ENCODE data around the gene TARS3.
A peak's percentile ranks its signal among the peaks of the same experiment; 100 is the strongest.
"Not testable (repeated sequence)": the region's sequence is repeated elsewhere in the genome, so short reads cannot be mapped to it uniquely, and the experiment has no call there.

TARS3 gene

GRCh38 chr15:101657171-101657570 lies 67.1 kb downstream of the TARS3 start:
- no peak overlapping the region for H3K27ac ChIP-seq (ENCODE audit: low read length)
- H3K4me3 ChIP-seq (ENCODE audit: low read length in 2 of 2), result no peak overlapping the region
- no peaks in the 10 kb centered on the region for H3K27me3 ChIP-seq (ENCODE audit: control insufficient read depth in 1 of 2, insufficient read depth in 2 of 2, low read length in 2 of 2)
- H3K4me1 ChIP-seq (ENCODE audit: control insufficient read depth, insufficient read depth, low read length), result peaks cover 4% of the 10 kb centered on the region
- no peak overlapping the region for H3K9ac ChIP-seq (ENCODE audit: low read length in 2 of 2)
- peaks cover 13 to 23% of the 10 kb centered on the region in 2 donors for H3K36me3 ChIP-seq (ENCODE audit: control insufficient read depth in 2 of 2, insufficient read depth in 2 of 2, low read length in 2 of 2)
- H3K9me3 ChIP-seq (ENCODE audit: control insufficient read depth in 2 of 2, low read length in 2 of 2), result no peaks in the 10 kb centered on the region

GRCh38 chr15:101654624-101655337 lies 69.5 kb downstream of the TARS3 start:
- peaks cover 16% of the 10 kb centered on the region for H3K4me1 ChIP-seq (ENCODE audit: control insufficient read depth, insufficient read depth, low read length)
- not testable (repeated sequence) for H3K9ac ChIP-seq (ENCODE audit: low read length in 2 of 2); H3K9me3 ChIP-seq (ENCODE audit: control insufficient read depth in 2 of 2, low read length in 2 of 2); H3K4me3 ChIP-seq (ENCODE audit: low read length in 2 of 2); H3K27me3 ChIP-seq (ENCODE audit: control insufficient read depth in 1 of 2, insufficient read depth in 2 of 2, low read length in 2 of 2); H3K27ac ChIP-seq (ENCODE audit: low read length)
- peaks cover 4 to 16% of the 10 kb centered on the region in 2 donors for H3K36me3 ChIP-seq (ENCODE audit: control insufficient read depth in 2 of 2, insufficient read depth in 2 of 2, low read length in 2 of 2)

GRCh38 chr15:101654171-101654570 lies 70.1 kb downstream of the TARS3 start:
- no peak overlapping the region for H3K4me3 ChIP-seq (ENCODE audit: low read length in 2 of 2)
- H3K4me1 ChIP-seq (ENCODE audit: control insufficient read depth, insufficient read depth, low read length), result peaks cover 16% of the 10 kb centered on the region
- H3K27me3 ChIP-seq (ENCODE audit: control insufficient read depth in 1 of 2, insufficient read depth in 2 of 2, low read length in 2 of 2), result no peaks in the 10 kb centered on the region
- no peaks in the 10 kb centered on the region for H3K9me3 ChIP-seq (ENCODE audit: control insufficient read depth in 2 of 2, low read length in 2 of 2)
- no peak overlapping the region for H3K9ac ChIP-seq (ENCODE audit: low read length in 2 of 2)
- no peak overlapping the region for H3K27ac ChIP-seq (ENCODE audit: low read length)
- H3K36me3 ChIP-seq (ENCODE audit: control insufficient read depth in 2 of 2, insufficient read depth in 2 of 2, low read length in 2 of 2), result peaks cover 0 to 14% of the 10 kb centered on the region in 2 donors

- Histone ChIP-seq H3K27me3 (ENCODE audit: control insufficient read depth in 1 of 2, insufficient read depth in 2 of 2, low read length in 2 of 2) (no peaks in the 10 kb centered on the region), H3K27ac (ENCODE audit: low read length) (peak overlapping the region; percentile 93), H3K36me3 (ENCODE audit: control insufficient read depth in 2 of 2, insufficient read depth in 2 of 2, low read length in 2 of 2) (peaks cover 4 to 12% of the 10 kb centered on the region in 2 donors), H3K4me1 (ENCODE audit: control insufficient read depth, insufficient read depth, low read length) (peaks cover 16% of the 10 kb centered on the region), H3K4me3 (ENCODE audit: low read length in 2 of 2) (peak overlapping the region; percentile 92 to 95), H3K9me3 (ENCODE audit: control insufficient read depth in 2 of 2, low read length in 2 of 2) (no peaks in the 10 kb centered on the region), H3K9ac (ENCODE audit: low read length in 2 of 2) (peak overlapping the region; percentile 93 to 98)
Observed at GRCh38 chr15:101652786-101653430, 71.4 kb downstream of the TARS3 start.

GRCh38 chr15:101652098-101652785 lies 72.0 kb downstream of the TARS3 start, which contains the start of gene TM2D3:
TSS of gene TM2D3 (minus strand) at chr15:101652381. CDS start at chr15:101652361, 20 bp downstream.
- H3K9me3 ChIP-seq (ENCODE audit: control insufficient read depth in 2 of 2, low read length in 2 of 2), result no peaks in the 10 kb centered on the region
- H3K36me3 ChIP-seq (ENCODE audit: control insufficient read depth in 2 of 2, insufficient read depth in 2 of 2, low read length in 2 of 2), result peaks cover 5 to 11% of the 10 kb centered on the region in 2 donors
- H3K4me3 ChIP-seq (ENCODE audit: low read length in 2 of 2), result peak within 1 kb of the TSS; percentile 95 to 97
- H3K27ac ChIP-seq (ENCODE audit: low read length), result peak within 1 kb of the TSS; percentile 93
- peak within 1 kb of the TSS; percentile 93 to 98 for H3K9ac ChIP-seq (ENCODE audit: low read length in 2 of 2)
- H3K27me3 ChIP-seq (ENCODE audit: control insufficient read depth in 1 of 2, insufficient read depth in 2 of 2, low read length in 2 of 2), result no peaks in the 10 kb centered on the region
- peaks cover 16% of the 10 kb centered on the region for H3K4me1 ChIP-seq (ENCODE audit: control insufficient read depth, insufficient read depth, low read length)

- H3K4me1 ChIP-seq (ENCODE audit: control insufficient read depth, insufficient read depth, low read length), result peaks cover 16% of the 10 kb centered on the region
- peak overlapping the region; percentile 93 for H3K27ac ChIP-seq (ENCODE audit: low read length)
- peak overlapping the region; percentile 95 to 97 for H3K4me3 ChIP-seq (ENCODE audit: low read length in 2 of 2)
- H3K36me3 ChIP-seq (ENCODE audit: control insufficient read depth in 2 of 2, insufficient read depth in 2 of 2, low read length in 2 of 2), result peaks cover 8 to 9% of the 10 kb centered on the region in 2 donors
- no peaks in the 10 kb centered on the region for H3K27me3 ChIP-seq (ENCODE audit: control insufficient read depth in 1 of 2, insufficient read depth in 2 of 2, low read length in 2 of 2)
- no peaks in the 10 kb centered on the region for H3K9me3 ChIP-seq (ENCODE audit: control insufficient read depth in 2 of 2, low read length in 2 of 2)
- H3K9ac ChIP-seq (ENCODE audit: low read length in 2 of 2), result peak overlapping the region; percentile 93 to 98
Observed at GRCh38 chr15:101651554-101652097, 72.6 kb downstream of the TARS3 start.

- Histone ChIP-seq H3K4me3 (ENCODE audit: low read length in 2 of 2) (no peak overlapping the region), H3K4me1 (ENCODE audit: control insufficient read depth, insufficient read depth, low read length) (peaks cover 16% of the 10 kb centered on the region), H3K27me3 (ENCODE audit: control insufficient read depth in 1 of 2, insufficient read depth in 2 of 2, low read length in 2 of 2) (no peaks in the 10 kb centered on the region), H3K9me3 (ENCODE audit: control insufficient read depth in 2 of 2, low read length in 2 of 2) (no peaks in the 10 kb centered on the region), H3K27ac (ENCODE audit: low read length) (no peak overlapping the region), H3K9ac (ENCODE audit: low read length in 2 of 2) (peak overlapping the region in 1 of 2 donors; percentile 98), H3K36me3 (ENCODE audit: control insufficient read depth in 2 of 2, insufficient read depth in 2 of 2, low read length in 2 of 2) (peaks cover 9 to 19% of the 10 kb centered on the region in 2 donors)
Observed at GRCh38 chr15:101650145-101650544, 74.1 kb downstream of the TARS3 start.

GRCh38 chr15:101648356-101648755 lies 75.9 kb downstream of the TARS3 start:
- H3K27ac ChIP-seq (ENCODE audit: low read length), result no peak overlapping the region
- H3K9ac ChIP-seq (ENCODE audit: low read length in 2 of 2), result no peak overlapping the region
- H3K36me3 ChIP-seq (ENCODE audit: control insufficient read depth in 2 of 2, insufficient read depth in 2 of 2, low read length in 2 of 2), result peaks cover 23 to 30% of the 10 kb centered on the region in 2 donors

GRCh38 chr15:101647251-101647650 lies 77.0 kb downstream of the TARS3 start:
- Histone ChIP-seq H3K27ac (ENCODE audit: low read length) (no peak overlapping the region), H3K4me1 (ENCODE audit: control insufficient read depth, insufficient read depth, low read length) (peaks cover 13% of the 10 kb centered on the region), H3K4me3 (ENCODE audit: low read length in 2 of 2) (no peak overlapping the region)

More at GRCh38 chr15:101648356-101648755, 75.9 kb downstream of the TARS3 start:
- Histone ChIP-seq H3K9me3 (ENCODE audit: control insufficient read depth in 2 of 2, low read length in 2 of 2) (no peaks in the 10 kb centered on the region), H3K27me3 (ENCODE audit: control insufficient read depth in 1 of 2, insufficient read depth in 2 of 2, low read length in 2 of 2) (no peaks in the 10 kb centered on the region), H3K4me1 (ENCODE audit: control insufficient read depth, insufficient read depth, low read length) (peaks cover 16% of the 10 kb centered on the region), H3K4me3 (ENCODE audit: low read length in 2 of 2) (no peak overlapping the region)

GRCh38 chr15:101646672-101647071 lies 77.6 kb downstream of the TARS3 start:
- H3K36me3 ChIP-seq (ENCODE audit: control insufficient read depth in 2 of 2, insufficient read depth in 2 of 2, low read length in 2 of 2), result peaks cover 30% of the 10 kb centered on the region in 2 donors

More at GRCh38 chr15:101647251-101647650, 77.0 kb downstream of the TARS3 start:
- H3K27me3 ChIP-seq (ENCODE audit: control insufficient read depth in 1 of 2, insufficient read depth in 2 of 2, low read length in 2 of 2), result no peaks in the 10 kb centered on the region
- no peak overlapping the region for H3K9ac ChIP-seq (ENCODE audit: low read length in 2 of 2)
- H3K36me3 ChIP-seq (ENCODE audit: control insufficient read depth in 2 of 2, insufficient read depth in 2 of 2, low read length in 2 of 2), result peaks cover 29 to 30% of the 10 kb centered on the region in 2 donors
- H3K9me3 ChIP-seq (ENCODE audit: control insufficient read depth in 2 of 2, low read length in 2 of 2), result no peaks in the 10 kb centered on the region

More at GRCh38 chr15:101646672-101647071, 77.6 kb downstream of the TARS3 start:
- Histone ChIP-seq H3K27me3 (ENCODE audit: control insufficient read depth in 1 of 2, insufficient read depth in 2 of 2, low read length in 2 of 2) (no peaks in the 10 kb centered on the region), H3K9me3 (ENCODE audit: control insufficient read depth in 2 of 2, low read length in 2 of 2) (no peaks in the 10 kb centered on the region), H3K27ac (ENCODE audit: low read length) (no peak overlapping the region), H3K4me1 (ENCODE audit: control insufficient read depth, insufficient read depth, low read length) (peaks cover 13% of the 10 kb centered on the region), H3K9ac (ENCODE audit: low read length in 2 of 2) (no peak overlapping the region), H3K4me3 (ENCODE audit: low read length in 2 of 2) (no peak overlapping the region)

Data from stomach smooth muscle (tissue), 2 donors.